Skeletal muscle satellite cell (primary cell): ENCODE measurements around the gene COPRS. TPM values are rescaled to one million over a fixed set of nuclear protein-coding genes. Genes with fewer than 3 reads are reported as not detected.

Experiments used
- H3K27me3 ChIP-seq: 2 replicates; pipeline ENCODE4 v1.7.0; 2013; ENCODE audit warnings: low read length; ENCODE audit not compliant: control insufficient read depth, insufficient read depth
- H3K36me3 ChIP-seq: 2 replicates; pipeline ENCODE4 v1.7.0; 2013; ENCODE audit warnings: mild to moderate bottlenecking, control low read depth, low read length; ENCODE audit not compliant: insufficient read depth
- H3K4me1 ChIP-seq: 2 replicates; pipeline ENCODE4 v1.7.0; 2013; ENCODE audit warnings: low read length; ENCODE audit not compliant: control insufficient read depth, insufficient read depth
- H3K4me2 ChIP-seq: 2 replicates; pipeline ENCODE4 v1.7.0; 2013; ENCODE audit warnings: mild to moderate bottlenecking, low read length
- H3K4me3 ChIP-seq: 2 replicates; pipeline ENCODE4 v1.7.0; 2013; ENCODE audit warnings: low read length
- H3K9ac ChIP-seq: 2 replicates; pipeline ENCODE4 v1.7.0; 2013; ENCODE audit warnings: mild to moderate bottlenecking, low read depth, low read length, moderate library complexity
- H3K9me3 ChIP-seq: replicated peaks from 2 replicates; pipeline ENCODE4 v1.7.0; 2013; ENCODE audit warnings: mild to moderate bottlenecking, control low read depth, low read length
- total RNA-seq: library from RNA; depleted of rRNA; stranded (reverse); fragments of >200 nt; gene quantifications from 2 replicates; pipeline ENCODE4 v1.2.3, GENCODE V29; 2012; rRNA removed

The COPRS gene, protein sequence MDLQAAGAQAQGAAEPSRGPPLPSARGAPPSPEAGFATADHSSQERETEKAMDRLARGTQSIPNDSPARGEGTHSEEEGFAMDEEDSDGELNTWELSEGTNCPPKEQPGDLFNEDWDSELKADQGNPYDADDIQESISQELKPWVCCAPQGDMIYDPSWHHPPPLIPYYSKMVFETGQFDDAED
- 56.5 and 76.4 TPM in 2 replicates for total RNA-seq

DNA sequence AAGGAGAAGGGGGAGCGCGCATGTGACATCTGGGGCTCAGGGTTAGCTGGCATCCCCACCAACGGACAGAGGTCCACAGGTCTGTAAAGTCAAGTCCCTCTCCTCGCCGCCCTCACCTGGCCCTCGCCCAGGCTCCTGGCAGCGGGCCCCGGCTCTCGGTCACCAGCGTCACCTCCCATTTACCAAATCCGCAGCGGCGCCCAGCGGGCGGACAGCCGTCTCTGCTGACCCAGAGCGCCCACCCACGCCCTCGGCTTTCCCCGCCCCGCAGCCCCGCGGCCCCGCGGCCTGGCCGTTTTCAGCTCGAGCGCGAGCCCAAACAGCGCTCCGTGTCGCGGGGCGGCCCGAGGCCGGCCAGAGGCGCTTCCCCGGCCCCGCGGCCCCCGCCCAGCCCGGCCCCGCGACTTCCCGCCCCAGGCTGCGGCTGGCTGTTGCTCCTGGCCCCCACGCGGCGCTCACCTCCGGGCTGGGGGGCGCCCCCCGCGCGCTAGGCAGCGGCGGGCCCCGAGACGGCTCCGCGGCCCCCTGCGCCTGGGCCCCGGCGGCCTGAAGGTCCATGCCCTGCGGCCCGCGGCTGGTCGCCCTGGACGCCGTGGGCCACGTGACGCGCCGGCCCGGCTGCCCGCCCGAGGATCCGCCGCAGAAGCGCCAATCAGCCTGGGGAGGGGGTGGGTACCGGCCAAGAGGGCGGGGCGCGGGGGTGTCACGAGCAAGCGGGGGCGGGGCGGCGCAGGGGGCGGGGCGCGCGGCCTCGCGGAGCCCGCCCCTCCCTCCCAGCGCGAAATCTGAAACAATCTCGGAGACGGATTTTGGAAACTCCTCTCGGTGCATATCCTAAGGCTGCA, at the start of gene COPRS:
Gene COPRS (minus strand): TSS at position 603 of the 845 bp plus-strand sequence. CDS start 45 bp downstream, at position 558.
- H3K9ac ChIP-seq = peak within 1 kb of the TSS; percentile 79
- H3K4me1 ChIP-seq = peaks cover 25% of the 10 kb centered on the region
- H3K36me3 ChIP-seq = peaks cover 25% of the 10 kb centered on the region
- H3K27me3 ChIP-seq = no peaks in the 10 kb centered on the region
- no peaks in the 10 kb centered on the region for H3K9me3 ChIP-seq
- H3K4me3 ChIP-seq = peak within 1 kb of the TSS; percentile 85
- peak within 1 kb of the TSS; percentile 97 for H3K4me2 ChIP-seq

GRCh38 chr17:31908386-31908785, 49.3 kb upstream of the COPRS start:
- H3K4me1 ChIP-seq = peaks cover 12% of the 10 kb centered on the region

GRCh38 chr17:31907342-31907962, 48.4 kb upstream of the COPRS start:
- peaks cover 12% of the 10 kb centered on the region for H3K4me1 ChIP-seq
- no peak overlapping the region for H3K4me3 ChIP-seq

More at GRCh38 chr17:31908386-31908785, 49.3 kb upstream of the COPRS start:
- no peaks in the 10 kb centered on the region for H3K9me3 ChIP-seq
- H3K36me3 ChIP-seq = no peaks in the 10 kb centered on the region
- no peak overlapping the region for H3K4me3 ChIP-seq
- no peak overlapping the region for H3K9ac ChIP-seq
- no peak overlapping the region for H3K4me2 ChIP-seq
- H3K27me3 ChIP-seq = peaks cover 7% of the 10 kb centered on the region

DNA sequence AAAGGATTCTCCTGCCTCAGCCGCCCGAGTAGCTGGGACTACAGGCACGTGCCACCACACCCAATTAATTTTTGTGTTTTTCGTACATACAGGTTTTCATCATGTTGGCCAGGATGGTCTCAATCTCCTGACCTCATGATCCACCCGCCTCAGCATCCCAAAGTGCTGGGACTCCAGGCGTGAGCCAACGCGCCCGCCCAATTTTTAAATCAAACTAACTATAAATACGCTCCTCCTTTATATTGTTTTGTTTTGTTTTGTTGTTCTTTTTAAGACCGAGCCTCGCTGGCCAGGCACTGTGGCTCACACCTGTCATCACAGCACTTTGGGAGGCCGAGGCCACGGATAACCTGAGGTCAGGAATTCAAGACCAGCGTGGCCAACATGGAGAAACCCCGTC, 44.4 kb upstream of the COPRS start:
- H3K9ac ChIP-seq = no peak overlapping the region
- H3K4me2 ChIP-seq = no peak overlapping the region
- peaks cover 12% of the 10 kb centered on the region for H3K36me3 ChIP-seq
- no peak overlapping the region for H3K4me3 ChIP-seq
- H3K9me3 ChIP-seq = no peaks in the 10 kb centered on the region
- H3K27me3 ChIP-seq = peaks cover 3% of the 10 kb centered on the region
- H3K4me1 ChIP-seq = peaks cover 13% of the 10 kb centered on the region

More at GRCh38 chr17:31907342-31907962, 48.4 kb upstream of the COPRS start:
- Histone ChIP-seq H3K27me3 (peaks cover 7% of the 10 kb centered on the region), H3K36me3 (no peaks in the 10 kb centered on the region), H3K4me2 (peak overlapping the region; percentile 12), H3K9me3 (no peaks in the 10 kb centered on the region), H3K9ac (no peak overlapping the region)

DNA sequence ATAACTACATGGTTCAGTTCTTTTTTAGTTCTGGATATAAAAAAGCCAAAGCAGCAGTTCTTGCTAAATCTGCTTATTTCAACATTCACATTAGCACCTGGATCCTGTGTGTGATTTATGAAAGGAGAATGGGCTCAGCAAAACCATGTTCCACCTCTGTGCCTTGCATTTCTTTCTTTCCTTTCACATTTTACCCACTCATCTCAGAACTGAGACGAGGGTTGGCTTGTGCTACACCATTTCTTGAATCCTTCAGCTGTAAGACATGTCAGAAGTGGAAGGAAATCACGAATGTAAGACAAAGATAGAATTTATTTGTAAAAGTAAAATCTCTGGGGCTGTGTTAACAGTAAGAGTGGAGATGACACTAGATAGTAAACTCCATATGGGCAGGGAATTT, 43.6 kb upstream of the COPRS start:
- H3K4me3 ChIP-seq = no peak overlapping the region
- H3K9me3 ChIP-seq = no peaks in the 10 kb centered on the region
- H3K9ac ChIP-seq = no peak overlapping the region
- H3K27me3 ChIP-seq = no peaks in the 10 kb centered on the region
- H3K4me1 ChIP-seq = peaks cover 7% of the 10 kb centered on the region
- H3K4me2 ChIP-seq = no peak overlapping the region
- H3K36me3 ChIP-seq = peaks cover 17% of the 10 kb centered on the region

DNA sequence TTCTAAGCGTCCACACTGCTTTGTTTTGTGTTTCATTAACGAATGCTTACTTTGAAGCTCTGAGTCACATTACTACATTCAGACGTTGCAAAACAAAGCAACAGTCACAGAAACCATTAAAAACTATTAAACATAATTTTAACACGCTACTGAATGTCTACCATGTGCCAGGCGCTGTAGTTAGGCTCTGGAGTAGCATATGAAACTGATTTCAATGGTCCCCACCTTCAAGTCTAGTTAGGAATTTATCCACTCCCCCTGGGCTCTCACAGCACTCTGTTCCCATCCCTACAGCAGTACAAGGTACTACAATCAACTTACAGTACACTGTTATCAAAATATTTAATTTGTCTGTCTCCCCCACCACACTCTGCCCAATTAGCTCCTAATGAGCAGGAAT, 41.8 kb upstream of the COPRS start:
- H3K9ac ChIP-seq = peak overlapping the region; percentile 87

GRCh38 chr17:31888124-31888523, 29.1 kb upstream of the COPRS start:
- no peak overlapping the region for H3K4me3 ChIP-seq
- H3K4me2 ChIP-seq = no peak overlapping the region
- H3K9ac ChIP-seq = no peak overlapping the region
- H3K27me3 ChIP-seq = no peaks in the 10 kb centered on the region
- peaks cover 64% of the 10 kb centered on the region for H3K36me3 ChIP-seq
- no peaks in the 10 kb centered on the region for H3K4me1 ChIP-seq
- H3K9me3 ChIP-seq = no peaks in the 10 kb centered on the region

More for the DNA sequence above, 41.8 kb upstream of the COPRS start:
- H3K4me1 ChIP-seq = peaks cover 2% of the 10 kb centered on the region
- H3K27me3 ChIP-seq = no peaks in the 10 kb centered on the region
- peak overlapping the region; percentile 86 for H3K4me3 ChIP-seq
- peaks cover 32% of the 10 kb centered on the region for H3K36me3 ChIP-seq
- H3K4me2 ChIP-seq = peak overlapping the region; percentile 79
- no peaks in the 10 kb centered on the region for H3K9me3 ChIP-seq

- no peak overlapping the region for H3K9ac ChIP-seq
- H3K9me3 ChIP-seq = no peaks in the 10 kb centered on the region
Observed at GRCh38 chr17:31882571-31882970, 23.5 kb upstream of the COPRS start.

DNA sequence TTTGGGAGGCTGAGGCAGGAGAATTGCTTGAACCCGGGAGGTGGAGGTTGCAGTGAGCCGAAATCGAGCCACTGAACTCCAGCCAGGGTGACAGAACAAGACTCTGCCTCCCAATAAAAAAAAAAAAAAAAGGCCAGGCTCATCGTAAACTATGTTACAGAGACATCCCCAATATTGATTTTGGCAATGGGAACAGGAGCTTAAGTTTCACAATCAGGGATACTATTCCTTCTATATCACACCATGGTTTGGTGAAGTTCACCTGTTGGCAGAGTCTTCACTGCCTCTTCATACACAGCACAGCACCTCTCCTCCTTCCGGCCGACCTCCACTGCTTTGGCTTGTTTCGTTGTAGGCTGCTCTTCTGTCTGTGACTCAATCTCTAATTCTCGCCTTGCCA, 21.3 kb upstream of the COPRS start:
- Histone ChIP-seq H3K4me3 (no peak overlapping the region), H3K9ac (no peak overlapping the region), H3K4me2 (no peak overlapping the region), H3K36me3 (peaks cover 71% of the 10 kb centered on the region), H3K4me1 (peaks cover 23% of the 10 kb centered on the region), H3K9me3 (no peaks in the 10 kb centered on the region), H3K27me3 (no peaks in the 10 kb centered on the region)

More at GRCh38 chr17:31882571-31882970, 23.5 kb upstream of the COPRS start:
- Histone ChIP-seq H3K4me3 (no peak overlapping the region), H3K27me3 (no peaks in the 10 kb centered on the region), H3K36me3 (peaks cover 66% of the 10 kb centered on the region), H3K4me1 (peaks cover 17% of the 10 kb centered on the region), H3K4me2 (no peak overlapping the region)

DNA sequence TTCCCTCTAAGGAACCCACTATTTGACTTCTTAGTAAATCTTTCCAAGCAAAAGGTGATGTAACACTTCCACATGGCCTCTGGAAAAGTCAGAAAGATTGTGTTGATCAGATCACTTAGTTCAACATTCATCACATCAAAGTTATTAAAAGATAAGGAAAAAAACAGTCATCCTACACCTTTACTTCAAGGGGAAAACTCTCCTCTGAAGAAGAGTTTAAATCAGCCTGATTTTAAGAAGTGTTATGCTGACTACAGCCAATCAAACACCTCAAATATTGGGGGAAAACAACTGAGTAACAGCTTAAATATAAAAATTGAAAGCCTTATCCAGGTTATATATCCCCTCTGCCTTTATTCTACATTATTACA, 19.6 kb upstream of the COPRS start:
- Histone ChIP-seq H3K4me2 (peak overlapping the region; percentile 43), H3K36me3 (peaks cover 69% of the 10 kb centered on the region), H3K9me3 (no peaks in the 10 kb centered on the region), H3K9ac (peak overlapping the region; percentile 55), H3K4me3 (peak overlapping the region; percentile 29), H3K4me1 (peaks cover 23% of the 10 kb centered on the region), H3K27me3 (no peaks in the 10 kb centered on the region)

GRCh38 chr17:31877911-31878702, 19.1 kb upstream of the COPRS start:
- Histone ChIP-seq H3K4me3 (peak overlapping the region; percentile 29), H3K27me3 (no peaks in the 10 kb centered on the region), H3K4me1 (peaks cover 23% of the 10 kb centered on the region), H3K9me3 (no peaks in the 10 kb centered on the region), H3K9ac (peak overlapping the region; percentile 55), H3K4me2 (peak overlapping the region; percentile 43), H3K36me3 (peaks cover 71% of the 10 kb centered on the region)
